LNCaP clone FGC (cell line): ENCODE measurements around the gene NUDT1.
A peak's percentile ranks its signal among the peaks of the same experiment; 100 is the strongest.

Experiments used
- DNase-seq: peaks from one replicate; pipeline ENCODE4 v3.0.0-alpha.2; 2011; ENCODE audit warnings: low read depth
- H3K4me3 ChIP-seq: 2 replicates; pipeline ENCODE4 v1.5.1; 2011; ENCODE audit warnings: mild to moderate bottlenecking, low read depth, low read length, control low read depth
- TF ChIP-seq, protein P1 (sequence below): IDR thresholded peaks from 2 replicates; pipeline ENCODE4 v1.5.1; 2012; ENCODE audit warnings: mild to moderate bottlenecking; ENCODE audit not compliant: control insufficient read depth, insufficient read depth; ENCODE audit errors: extremely low read depth

The NUDT1 gene

DNA sequence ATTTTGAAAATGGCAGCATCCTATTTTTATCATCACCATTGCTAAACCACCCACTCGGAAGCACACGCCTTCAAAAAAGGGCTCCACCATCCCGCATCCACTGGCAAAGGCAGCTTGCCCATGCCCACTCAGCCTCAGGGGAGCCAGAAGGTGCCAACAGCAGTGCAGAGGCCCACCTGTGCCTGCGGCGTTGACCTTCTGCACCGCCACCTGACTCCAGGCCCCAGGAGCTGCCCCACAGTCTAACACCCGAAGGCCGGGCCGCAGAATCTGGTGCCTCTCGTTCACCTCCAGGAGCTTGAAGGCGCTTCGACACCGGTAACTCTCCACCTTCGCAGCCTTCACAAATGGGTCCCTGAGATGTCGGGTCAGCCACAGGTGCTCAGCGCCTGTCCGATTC, 2.8 kb upstream of the NUDT1 start:
- H3K4me3 ChIP-seq = no peak overlapping the region
- no peak for DNase-seq
- TF ChIP-seq, protein P1, sequence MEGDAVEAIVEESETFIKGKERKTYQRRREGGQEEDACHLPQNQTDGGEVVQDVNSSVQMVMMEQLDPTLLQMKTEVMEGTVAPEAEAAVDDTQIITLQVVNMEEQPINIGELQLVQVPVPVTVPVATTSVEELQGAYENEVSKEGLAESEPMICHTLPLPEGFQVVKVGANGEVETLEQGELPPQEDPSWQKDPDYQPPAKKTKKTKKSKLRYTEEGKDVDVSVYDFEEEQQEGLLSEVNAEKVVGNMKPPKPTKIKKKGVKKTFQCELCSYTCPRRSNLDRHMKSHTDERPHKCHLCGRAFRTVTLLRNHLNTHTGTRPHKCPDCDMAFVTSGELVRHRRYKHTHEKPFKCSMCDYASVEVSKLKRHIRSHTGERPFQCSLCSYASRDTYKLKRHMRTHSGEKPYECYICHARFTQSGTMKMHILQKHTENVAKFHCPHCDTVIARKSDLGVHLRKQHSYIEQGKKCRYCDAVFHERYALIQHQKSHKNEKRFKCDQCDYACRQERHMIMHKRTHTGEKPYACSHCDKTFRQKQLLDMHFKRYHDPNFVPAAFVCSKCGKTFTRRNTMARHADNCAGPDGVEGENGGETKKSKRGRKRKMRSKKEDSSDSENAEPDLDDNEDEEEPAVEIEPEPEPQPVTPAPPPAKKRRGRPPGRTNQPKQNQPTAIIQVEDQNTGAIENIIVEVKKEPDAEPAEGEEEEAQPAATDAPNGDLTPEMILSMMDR = no peak

DNA sequence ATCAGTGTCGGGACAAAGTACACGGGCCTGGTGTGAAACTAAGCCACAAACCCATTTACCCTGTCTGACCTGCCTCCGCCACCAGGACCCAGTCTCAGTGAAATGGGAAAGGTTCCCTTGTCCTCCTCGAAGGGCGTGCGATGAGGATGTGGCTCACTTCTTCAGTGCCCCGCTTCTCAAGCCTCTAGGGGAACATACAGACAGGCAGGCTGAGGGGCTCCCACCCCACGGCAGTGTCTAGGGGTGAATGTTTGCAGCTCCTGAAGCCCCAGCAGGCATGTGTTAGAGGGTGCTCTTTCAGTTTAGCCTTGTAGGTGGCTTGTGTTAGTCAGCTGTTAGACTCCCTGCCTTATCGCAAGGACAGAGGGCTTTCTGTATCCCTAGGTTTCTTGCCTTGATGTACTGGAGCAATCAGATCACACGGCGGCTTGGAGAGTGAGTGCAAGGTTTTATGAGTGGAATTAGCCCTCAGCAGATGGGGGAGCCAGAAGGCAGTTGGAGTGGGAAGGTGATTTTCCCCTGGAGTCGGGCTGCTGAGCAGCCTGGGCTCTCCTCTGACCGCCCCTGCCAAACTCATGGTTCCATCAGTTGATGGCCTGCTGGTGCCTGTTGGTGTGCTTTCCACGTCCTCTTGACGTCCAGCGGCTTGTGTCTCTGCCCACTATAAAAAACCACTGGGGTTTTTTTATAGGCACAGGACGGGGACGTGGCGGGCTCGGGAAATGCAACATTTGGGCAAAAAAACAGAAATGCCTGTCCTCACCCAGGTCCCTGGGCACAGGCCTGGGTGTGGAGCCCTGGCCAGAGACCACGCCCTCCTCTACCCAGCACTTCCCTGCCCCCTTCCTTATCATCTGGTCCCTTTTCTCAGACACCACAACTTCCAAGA, 759 bp downstream of the NUDT1 start:
- TF ChIP-seq, protein P1 = no peak
- peak overlapping the region; percentile 92 for H3K4me3 ChIP-seq
- DNase-seq = no peak

DNA sequence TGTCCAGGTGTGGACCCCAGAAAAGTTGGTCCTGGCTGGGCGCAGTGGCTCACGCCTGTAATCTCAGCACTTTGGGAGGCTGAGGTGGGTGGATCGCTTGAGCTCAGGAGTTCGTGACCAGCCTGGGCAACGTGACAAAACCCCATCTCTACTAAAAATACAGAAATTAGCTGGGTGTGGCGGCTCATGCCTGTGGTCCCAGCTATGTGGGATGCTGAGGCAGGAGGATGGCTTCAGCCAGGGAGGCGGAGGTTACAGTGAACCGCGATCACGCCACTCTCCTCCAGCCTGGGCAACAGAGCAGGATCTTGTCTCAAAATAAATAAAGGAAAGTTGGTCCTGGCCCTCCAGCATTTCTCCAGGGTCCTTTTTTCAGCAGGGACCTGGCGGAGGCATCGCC, 1.4 kb downstream of the NUDT1 start:
- TF ChIP-seq, protein P1 = no peak
- H3K4me3 ChIP-seq = peak overlapping the region; percentile 92
- DNase-seq = no peak

DNA sequence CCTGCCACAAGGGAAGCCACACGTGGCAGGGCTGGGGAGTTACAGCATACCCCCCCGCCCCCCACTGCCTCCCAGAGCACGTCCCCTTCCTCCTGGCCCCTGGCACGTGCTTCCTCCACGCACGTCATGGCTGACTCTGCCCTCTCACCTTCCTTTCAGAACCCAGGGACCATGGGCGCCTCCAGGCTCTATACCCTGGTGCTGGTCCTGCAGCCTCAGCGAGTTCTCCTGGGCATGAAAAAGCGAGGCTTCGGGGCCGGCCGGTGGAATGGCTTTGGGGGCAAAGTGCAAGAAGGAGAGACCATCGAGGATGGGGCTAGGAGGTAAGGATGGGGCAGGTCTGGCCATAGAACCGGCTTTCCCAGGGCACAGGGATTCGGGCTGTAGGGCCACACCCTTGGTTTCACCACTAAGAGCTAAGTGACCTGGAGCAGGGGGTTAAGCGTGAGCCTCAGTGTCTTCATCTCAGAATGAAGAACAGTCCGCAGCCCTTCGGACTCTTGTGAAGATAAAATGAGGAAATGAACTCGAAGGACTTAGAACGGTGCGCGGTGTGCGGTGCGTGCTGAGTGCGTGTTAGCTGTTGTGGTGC, 2.5 kb downstream of the NUDT1 start:
- TF ChIP-seq, protein P1 = no peak
- DNase-seq = no peak
- no peak overlapping the region for H3K4me3 ChIP-seq

DNA sequence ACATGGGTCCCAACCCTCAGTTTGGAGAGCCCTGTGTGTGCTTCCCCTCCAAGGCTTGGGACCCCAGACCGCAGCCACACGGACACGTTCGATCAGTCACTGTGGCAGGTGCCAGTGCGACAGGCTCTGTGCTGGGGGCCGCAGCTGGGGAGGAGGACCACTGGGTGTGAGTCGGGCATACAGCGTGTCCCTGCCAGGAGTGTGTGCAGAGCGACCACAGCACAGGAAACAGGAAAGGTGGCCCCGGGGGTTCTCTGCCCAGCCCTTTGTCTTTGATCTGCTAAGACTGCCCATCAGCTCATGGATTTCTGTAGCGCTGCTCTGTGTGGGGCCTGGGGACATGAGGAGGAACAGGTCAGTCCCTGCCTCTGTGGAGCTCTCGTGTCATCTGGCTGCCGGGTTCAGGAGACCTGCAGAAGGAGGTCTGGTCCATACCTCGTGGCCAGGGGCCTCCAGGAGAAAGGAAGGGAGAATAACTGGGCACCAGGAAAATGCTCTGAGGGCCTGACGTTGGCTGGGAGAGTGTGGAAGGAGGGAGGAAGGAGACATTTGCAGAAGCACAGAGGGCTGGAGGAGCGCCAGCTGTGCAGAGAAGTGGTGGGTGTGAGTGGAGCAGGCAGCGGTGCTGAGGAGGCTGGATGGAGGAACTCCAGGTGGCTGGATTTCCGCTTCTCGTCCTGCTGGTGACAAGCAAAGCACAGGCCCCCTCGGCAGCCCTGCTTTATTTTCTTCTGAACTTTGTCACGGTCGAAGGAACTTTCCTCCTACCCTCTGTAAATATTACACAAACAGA, 4.1 kb downstream of the NUDT1 start:
- no peak overlapping the region for H3K4me3 ChIP-seq
- TF ChIP-seq, protein P1 = no peak
- DNase-seq = no peak

DNA sequence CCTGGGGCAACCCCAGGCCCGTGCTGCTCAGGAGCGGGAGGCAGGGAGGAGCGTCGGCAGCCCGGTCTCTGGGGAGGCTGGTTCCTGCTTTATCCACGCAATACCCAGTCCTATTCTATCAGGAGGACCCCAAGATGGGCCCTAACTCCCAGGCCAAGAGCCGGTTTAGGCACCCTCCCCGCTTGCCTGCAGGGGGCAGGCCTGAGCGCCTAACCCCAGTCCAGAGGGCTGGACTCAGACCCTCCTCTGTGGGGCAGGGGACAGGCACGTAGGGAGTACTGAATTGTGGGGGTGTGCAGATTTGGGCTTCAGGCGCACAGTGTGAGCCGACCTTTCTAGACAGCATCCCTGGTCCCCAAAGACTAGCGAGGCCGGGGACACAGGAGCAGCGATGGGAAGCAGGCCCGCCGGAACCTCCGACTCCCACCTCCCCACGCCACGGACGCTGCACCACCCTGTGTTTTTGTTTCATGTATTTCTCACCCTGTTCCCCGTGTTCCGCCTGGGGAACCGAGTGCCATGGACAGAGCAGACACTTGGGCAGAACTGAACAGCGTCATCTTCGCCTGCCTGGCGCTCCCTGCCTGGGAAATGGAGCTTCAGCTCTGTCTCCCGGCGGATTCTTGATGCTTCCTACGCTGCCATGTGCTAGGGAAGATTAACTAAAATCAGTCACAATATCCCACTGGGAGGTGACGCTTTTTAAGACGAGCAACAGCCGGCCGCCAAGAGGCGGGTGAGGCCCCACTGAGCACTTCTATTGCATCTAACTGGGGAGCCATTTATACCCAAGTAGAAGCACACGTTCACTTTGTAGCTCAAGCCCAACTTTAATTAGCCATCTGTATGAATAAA, 5.3 kb downstream of the NUDT1 start:
- H3K4me3 ChIP-seq = no peak overlapping the region
- TF ChIP-seq, protein P1 = peak; percentile 62
- no peak for DNase-seq
